Effector memory CD4-positive, alpha-beta T cell (primary cell): ENCODE data around the gene TMEM202.
"Not testable (repeated sequence)": the region's sequence is repeated elsewhere in the genome, so short reads cannot be mapped to it uniquely, and the experiment has no call there.

Experiments used
- DNase-seq, 3 donors: peaks; one replicate each; pipeline ENCODE4 v3.0.0-alpha.2; 2020
- H3K27ac ChIP-seq: 2 replicates; pipeline ENCODE4 v1.7.0; 2013; ENCODE audit warnings: mild to moderate bottlenecking, low read length, moderate library complexity; ENCODE audit not compliant: insufficient read depth, poor library complexity, severe bottlenecking
- H3K27me3 ChIP-seq: replicated peaks from 2 replicates; pipeline ENCODE4 v1.7.0; 2013; ENCODE audit warnings: mild to moderate bottlenecking, low read length; ENCODE audit not compliant: insufficient read depth, control insufficient read depth, poor library complexity, severe bottlenecking
- H3K36me3 ChIP-seq: 2 replicates; pipeline ENCODE4 v1.7.0; 2013; ENCODE audit warnings: mild to moderate bottlenecking, low read length, moderate library complexity; ENCODE audit not compliant: control insufficient read depth, insufficient read depth
- H3K4me1 ChIP-seq: 2 replicates; pipeline ENCODE4 v1.7.0; 2013; ENCODE audit warnings: low read length, mild to moderate bottlenecking; ENCODE audit not compliant: control insufficient read depth, insufficient read depth, poor library complexity, severe bottlenecking
- H3K4me3 ChIP-seq: 2 replicates; pipeline ENCODE4 v1.7.0; 2013; ENCODE audit warnings: low read length, low read depth, mild to moderate bottlenecking; ENCODE audit not compliant: insufficient read depth, poor library complexity, severe bottlenecking
- H3K9me3 ChIP-seq: 2 replicates; pipeline ENCODE4 v1.7.0; 2013; ENCODE audit warnings: mild to moderate bottlenecking, low read length, moderate library complexity; ENCODE audit not compliant: control insufficient read depth

Gene TMEM202

DNA sequence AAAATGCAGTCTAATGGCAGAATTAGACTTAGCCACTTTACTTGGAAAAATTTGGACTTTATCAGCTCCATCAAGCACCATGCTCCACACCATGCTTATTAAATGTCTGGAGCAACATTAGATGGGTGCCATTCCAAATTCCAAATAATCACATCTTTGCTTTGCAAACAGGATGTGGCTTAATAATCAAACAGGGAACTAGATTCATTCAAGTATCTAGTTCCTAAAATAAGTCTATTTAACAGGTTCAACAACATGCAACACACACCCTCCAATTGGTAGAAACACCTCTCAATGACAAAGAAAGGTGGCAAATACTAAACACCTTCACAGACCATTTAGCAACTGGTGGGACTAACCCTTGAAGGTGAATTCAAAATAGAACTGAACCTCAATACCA, 25.7 kb upstream of the TMEM202 start:
- Histone ChIP-seq H3K27ac (no peak overlapping the region), H3K4me3 (no peak overlapping the region), H3K9me3 (no peaks in the 10 kb centered on the region), H3K36me3 (peaks cover 8% of the 10 kb centered on the region), H3K27me3 (no peaks in the 10 kb centered on the region), H3K4me1 (peaks cover 27% of the 10 kb centered on the region)
- no peak for DNase-seq

DNA sequence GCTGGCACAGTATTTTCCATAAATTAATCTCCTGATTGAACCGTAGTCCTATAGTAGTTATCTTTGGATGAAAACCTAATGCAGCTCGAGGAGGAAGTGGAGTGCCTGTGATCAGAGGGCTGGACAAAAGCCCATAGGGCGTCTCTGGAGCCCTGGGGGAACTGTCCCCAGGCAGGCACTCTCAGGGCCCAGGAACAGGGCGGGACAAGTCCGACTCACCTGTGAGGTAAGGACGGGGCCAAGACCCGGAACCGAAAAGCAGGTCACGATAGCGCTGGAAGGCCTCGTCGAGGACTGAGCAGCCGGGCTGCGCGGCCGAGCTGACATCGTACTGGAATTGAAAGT, 22.6 kb upstream of the TMEM202 start:
- DNase-seq: no peak
- Histone ChIP-seq H3K27ac (peak overlapping the region; percentile 83), H3K4me3 (peak overlapping the region; percentile 85), H3K27me3 (no peaks in the 10 kb centered on the region), H3K9me3 (no peaks in the 10 kb centered on the region), H3K4me1 (peaks cover 28% of the 10 kb centered on the region), H3K36me3 (no peaks in the 10 kb centered on the region)

- Histone ChIP-seq H3K27ac (peak within 1 kb of the TSS; percentile 83), H3K4me3 (peak within 1 kb of the TSS; percentile 85), H3K36me3 (no peaks in the 10 kb centered on the region), H3K9me3 (no peaks in the 10 kb centered on the region), H3K4me1 (peaks cover 28% of the 10 kb centered on the region), H3K27me3 (no peaks in the 10 kb centered on the region)
- DNase-seq: peak; percentile 93 to 96 (median 94)
Measured at GRCh38 chr15:72375846-72376581, 22.1 kb upstream of the TMEM202 start, which contains the start of gene HEXA. HEXA (minus strand) TSS chr15:72376014; CDS start chr15:72375972, 42 bp downstream.

DNA sequence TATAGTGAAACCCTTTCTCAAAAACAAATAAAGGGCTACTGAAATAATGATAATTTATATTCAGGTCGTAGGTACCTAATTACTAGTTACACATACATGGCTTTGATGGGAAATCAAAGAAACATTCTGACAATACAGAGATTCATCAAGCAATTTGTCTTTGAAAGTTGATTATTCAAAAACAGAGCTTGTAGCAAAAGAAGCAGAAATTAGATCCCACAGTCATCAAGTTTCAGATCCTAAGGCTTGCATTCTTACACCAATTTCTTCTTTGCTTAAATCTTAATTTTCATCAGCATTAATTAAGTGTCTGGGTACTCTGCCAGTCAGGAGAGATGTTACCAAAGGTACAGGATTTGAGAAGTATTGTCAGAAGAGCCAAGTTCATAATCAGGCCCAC, 20.8 kb upstream of the TMEM202 start:
- DNase-seq: no peak
- no peaks in the 10 kb centered on the region for H3K9me3 ChIP-seq
- H3K27ac ChIP-seq: peak overlapping the region; percentile 83
- H3K4me1 ChIP-seq: peaks cover 28% of the 10 kb centered on the region
- H3K27me3 ChIP-seq: no peaks in the 10 kb centered on the region
- no peaks in the 10 kb centered on the region for H3K36me3 ChIP-seq
- no peak overlapping the region for H3K4me3 ChIP-seq

GRCh38 chr15:72379106-72379505, 19.0 kb upstream of the TMEM202 start:
- DNase-seq, H3K4me3 ChIP-seq, H3K27me3 ChIP-seq, H3K36me3 ChIP-seq, H3K27ac ChIP-seq, H3K9me3 ChIP-seq: not testable (repeated sequence)
- H3K4me1 ChIP-seq: peaks cover 26% of the 10 kb centered on the region

DNA sequence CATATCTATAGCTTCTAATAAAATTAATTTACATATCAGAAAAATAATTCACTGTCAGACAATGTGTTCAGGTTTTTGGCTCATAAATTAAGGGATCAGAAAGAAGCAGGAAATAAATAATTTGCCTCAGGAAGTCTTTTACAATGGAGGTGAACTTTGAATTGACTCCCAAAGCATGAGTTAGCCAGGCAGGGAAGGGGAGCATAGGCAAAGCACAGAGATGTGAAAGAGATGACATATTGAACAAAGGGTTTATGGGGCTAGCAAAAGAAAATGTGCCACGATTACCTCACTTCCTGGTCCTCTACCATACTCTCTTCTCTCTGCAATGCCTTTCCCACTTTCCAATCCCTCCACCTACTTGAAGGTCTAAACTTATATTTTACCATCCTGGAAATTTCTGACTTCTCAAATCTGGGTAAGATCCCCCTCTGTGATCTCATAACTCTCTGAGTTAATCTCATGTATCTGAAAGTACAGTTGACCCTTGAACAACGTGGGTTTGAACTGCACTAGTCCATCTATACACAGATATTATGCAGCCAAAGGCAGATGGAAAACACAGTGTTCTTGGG, 18.2 kb upstream of the TMEM202 start:
- no peak for DNase-seq
- no peaks in the 10 kb centered on the region for H3K9me3 ChIP-seq
- H3K36me3 ChIP-seq: no peaks in the 10 kb centered on the region
- no peak overlapping the region for H3K27ac ChIP-seq
- peaks cover 18% of the 10 kb centered on the region for H3K4me1 ChIP-seq
- no peaks in the 10 kb centered on the region for H3K27me3 ChIP-seq
- H3K4me3 ChIP-seq: no peak overlapping the region

DNA sequence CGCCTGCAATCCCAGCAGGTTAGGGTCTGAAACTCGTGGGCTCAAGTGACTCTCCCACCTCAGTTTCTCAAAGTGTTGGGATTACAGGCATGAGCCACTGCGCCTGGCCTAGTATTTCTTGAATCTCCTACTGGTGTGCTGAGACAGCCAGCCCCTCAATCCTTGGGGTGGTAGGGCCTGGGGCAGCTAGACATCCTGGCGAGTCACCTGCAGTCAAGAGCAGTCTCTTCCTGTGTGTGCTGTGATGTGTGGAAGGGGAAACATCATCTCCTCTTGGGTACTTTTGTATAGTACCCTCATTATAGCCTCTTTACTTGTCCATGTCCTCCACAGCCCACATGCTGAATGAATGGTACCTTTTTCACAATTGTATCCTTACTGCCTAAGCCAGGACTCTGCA, 17.4 kb upstream of the TMEM202 start:
- DNase-seq: no peak
- Histone ChIP-seq H3K4me3 (no peak overlapping the region), H3K36me3 (no peaks in the 10 kb centered on the region), H3K27ac (no peak overlapping the region), H3K4me1 (peaks cover 13% of the 10 kb centered on the region), H3K9me3 (no peaks in the 10 kb centered on the region), H3K27me3 (no peaks in the 10 kb centered on the region)

DNA sequence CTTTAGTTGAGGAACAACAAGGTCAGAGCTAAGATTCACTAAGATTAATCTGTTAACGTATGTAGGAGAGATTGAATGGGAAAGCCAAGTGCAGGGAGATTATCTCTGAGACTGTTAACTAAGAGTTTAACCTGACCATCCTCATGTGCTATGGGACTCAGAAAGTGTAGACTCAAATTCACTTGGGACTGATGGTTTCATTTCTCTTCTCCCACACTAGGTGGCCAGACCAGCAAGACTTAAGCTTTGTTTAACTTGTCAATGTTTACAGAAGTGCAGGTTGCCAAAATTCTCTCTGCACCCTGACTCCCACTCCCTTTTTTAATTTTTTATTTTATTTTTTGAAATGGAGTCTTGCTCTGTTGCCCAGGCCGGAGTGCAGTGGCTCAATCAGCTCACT, 16.0 kb upstream of the TMEM202 start:
- H3K4me1 ChIP-seq: peaks cover 3% of the 10 kb centered on the region
- no peak overlapping the region for H3K27ac ChIP-seq
- H3K9me3 ChIP-seq: no peaks in the 10 kb centered on the region
- no peak for DNase-seq
- H3K27me3 ChIP-seq: no peaks in the 10 kb centered on the region
- H3K36me3 ChIP-seq: no peaks in the 10 kb centered on the region
- no peak overlapping the region for H3K4me3 ChIP-seq

DNA sequence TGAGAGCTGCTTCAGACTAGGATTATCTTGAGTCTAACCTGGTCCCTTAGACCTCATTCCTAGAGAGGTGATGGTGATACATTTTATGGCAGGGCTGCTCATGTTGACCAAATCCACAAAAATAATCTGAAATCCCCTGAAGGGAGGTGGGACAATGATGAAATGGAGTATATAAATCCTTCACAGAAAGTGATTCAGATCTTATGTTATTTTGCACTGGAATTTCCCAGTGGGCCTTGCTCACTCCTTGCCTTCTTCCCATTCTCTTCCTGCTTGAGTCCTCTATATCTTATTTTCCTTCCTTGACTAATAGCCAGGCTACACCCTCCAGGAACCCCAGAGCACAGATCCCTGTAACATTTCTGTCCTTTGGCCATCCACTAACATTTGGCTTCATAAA, 10.4 kb upstream of the TMEM202 start:
- Histone ChIP-seq H3K27me3 (no peaks in the 10 kb centered on the region), H3K4me3 (no peak overlapping the region), H3K27ac (no peak overlapping the region), H3K4me1 (no peaks in the 10 kb centered on the region), H3K9me3 (no peaks in the 10 kb centered on the region), H3K36me3 (no peaks in the 10 kb centered on the region)
- no peak for DNase-seq

GRCh38 chr15:72389231-72389630, 8.9 kb upstream of the TMEM202 start:
- no peaks in the 10 kb centered on the region for H3K9me3 ChIP-seq
- H3K4me1 ChIP-seq: no peaks in the 10 kb centered on the region
- no peak for DNase-seq
- H3K4me3 ChIP-seq: no peak overlapping the region
- no peak overlapping the region for H3K27ac ChIP-seq
- no peaks in the 10 kb centered on the region for H3K36me3 ChIP-seq
- H3K27me3 ChIP-seq: no peaks in the 10 kb centered on the region
